GM19099 (cell line): Measurements from ENCODE around the gene METAP1D.
A peak's percentile ranks its signal among the peaks of the same experiment; 100 is the strongest.

Experiments
- POLR2A ChIP-seq: IDR thresholded peaks from 3 replicates; pipeline ENCODE4 v1.6.1; 2011; ENCODE audit warnings: low read depth; ENCODE audit not compliant: insufficient read length; ENCODE audit errors: extremely low read depth

METAP1D gene

DNA sequence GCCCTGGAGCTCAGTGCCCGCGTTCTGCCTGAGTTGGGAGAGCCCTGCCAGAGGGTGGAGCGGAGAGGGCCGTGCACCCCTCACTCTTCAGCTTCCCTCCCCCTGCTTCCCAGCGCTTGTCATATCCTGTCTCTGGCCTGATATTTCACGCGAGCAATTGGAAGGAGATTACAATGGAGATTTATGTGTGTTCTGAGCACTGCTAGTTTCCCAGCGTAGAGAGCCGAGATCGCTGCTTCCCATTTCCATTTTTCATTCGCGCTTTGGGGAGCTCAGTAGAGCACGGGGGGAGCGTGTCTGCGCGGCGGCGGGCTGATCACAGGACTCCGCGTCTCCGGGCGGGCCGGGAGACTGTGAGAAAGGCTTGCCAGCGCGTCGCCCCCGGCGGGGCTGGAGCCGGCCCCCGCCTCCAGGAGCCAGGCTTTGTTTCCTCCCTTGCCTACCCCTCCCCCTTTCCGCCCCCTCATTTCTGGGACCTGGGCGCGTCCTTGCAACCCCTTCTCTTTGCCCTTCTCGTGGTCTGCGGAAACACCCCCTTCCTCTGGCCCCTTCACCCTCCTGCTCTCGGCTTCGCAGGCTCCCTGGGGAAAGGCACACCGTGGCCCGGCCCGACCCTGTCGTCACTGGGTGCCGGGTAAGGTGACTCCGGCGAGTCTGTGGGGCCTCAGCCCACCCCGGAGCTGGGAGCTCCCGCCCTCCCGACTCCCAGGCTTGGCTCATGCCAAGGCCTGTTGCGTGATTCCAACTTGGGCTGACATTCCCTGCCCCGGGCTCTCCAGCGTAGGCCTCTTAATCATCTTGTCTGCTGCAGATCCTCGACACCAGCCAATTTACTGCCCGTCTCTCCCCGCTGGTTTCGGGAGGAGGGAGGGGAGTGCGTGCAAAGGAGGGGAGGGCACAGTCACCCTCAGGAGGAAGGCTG lies 97.1 kb downstream of the METAP1D start:
- no peak for TF ChIP-seq POLR2A

GRCh38 chr2:172097557-172098131 lies 97.9 kb downstream of the METAP1D start:
- no peak for TF ChIP-seq POLR2A

GRCh38 chr2:172098287-172098649 lies 98.5 kb downstream of the METAP1D start:
- TF ChIP-seq POLR2A: no peak

GRCh38 chr2:172098650-172099471 lies 99.1 kb downstream of the METAP1D start:
- no peak for TF ChIP-seq POLR2A

- TF ChIP-seq POLR2A: no peak
Measured at GRCh38 chr2:172099472-172100079, 99.8 kb downstream of the METAP1D start.

GRCh38 chr2:172100080-172100934 lies 100.6 kb downstream of the METAP1D start:
- no peak for TF ChIP-seq POLR2A

- no peak for TF ChIP-seq POLR2A
Measured at GRCh38 chr2:172100935-172101820, 101.4 kb downstream of the METAP1D start.

DNA sequence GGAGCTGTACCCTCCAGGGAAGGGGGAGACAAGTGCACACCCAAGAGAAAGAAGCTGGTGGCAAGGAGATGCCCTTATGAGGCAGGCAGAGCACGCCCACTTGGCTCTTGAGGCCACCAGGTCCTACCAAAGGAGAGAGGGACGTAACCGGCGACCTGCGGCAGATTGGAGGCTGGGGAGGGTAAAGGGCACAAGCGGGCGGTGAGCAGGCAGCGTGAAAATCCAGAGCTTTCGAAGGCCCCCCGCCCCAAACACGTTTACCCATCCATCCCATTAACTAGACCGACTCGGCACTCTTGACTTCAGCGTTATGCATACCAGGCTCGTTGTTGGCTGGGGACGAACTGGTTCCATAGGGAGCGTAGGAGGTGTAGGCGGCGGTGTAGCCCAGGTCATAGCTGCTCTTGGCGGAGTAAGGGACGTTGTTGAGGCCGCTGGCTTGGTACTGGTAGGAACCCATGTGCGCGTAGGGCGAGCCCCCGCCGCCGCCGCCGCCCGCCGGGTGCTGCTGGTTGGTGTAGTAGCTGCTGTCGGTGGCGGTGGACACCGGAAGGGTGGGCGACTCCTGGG lies 102.2 kb downstream of the METAP1D start:
- TF ChIP-seq POLR2A: no peak

- peak; percentile 18 for TF ChIP-seq POLR2A
Measured at GRCh38 chr2:172102391-172103359, 102.9 kb downstream of the METAP1D start, which contains the start of gene DLX2. Gene DLX2, minus strand, starts transcription at chr2:172102900. Its CDS starts 362 bp downstream, at chr2:172102538.

DNA sequence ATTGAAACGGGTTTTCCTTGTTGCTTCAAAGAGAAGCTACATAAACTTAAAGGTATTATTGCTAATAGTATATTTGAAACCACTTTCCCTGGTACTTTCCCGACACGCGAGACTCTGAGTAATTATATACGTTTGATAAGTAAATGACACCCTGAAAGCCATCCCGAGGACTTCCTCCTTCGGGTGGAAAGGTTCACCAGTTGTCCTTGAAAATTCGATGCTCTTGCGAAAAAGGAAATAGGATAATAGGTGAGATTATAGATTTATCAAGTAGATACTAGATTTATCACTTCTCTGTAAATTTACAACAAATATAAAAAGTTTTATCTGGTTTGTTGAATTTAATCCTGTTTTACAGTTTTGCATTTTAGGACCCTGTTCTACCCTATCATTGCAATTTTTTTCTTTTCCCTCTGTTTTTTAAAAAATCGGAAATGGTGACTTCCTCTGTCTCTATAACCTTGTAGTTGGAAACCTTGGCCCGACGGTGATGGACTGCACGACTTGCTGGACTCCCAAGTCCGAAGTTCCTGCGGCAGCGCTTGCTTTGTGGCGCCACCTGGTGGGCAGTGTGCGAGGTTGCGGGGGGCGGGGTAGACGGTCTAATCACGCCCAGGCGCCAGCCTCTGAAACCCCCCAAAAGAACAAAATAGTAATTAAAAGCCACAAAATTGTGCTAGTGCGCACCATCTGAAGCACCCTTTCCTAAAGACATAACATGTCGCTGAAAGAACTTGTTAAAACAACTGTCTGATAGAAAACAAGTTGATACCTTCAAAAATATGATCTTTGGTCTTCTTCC lies 103.9 kb downstream of the METAP1D start:
- no peak for TF ChIP-seq POLR2A
